PC-3 (cell line): ENCODE data around the gene TSPAN32.

ENCODE experiments used
- EZH2 ChIP-seq: fragments of 300-600 bp; sonication (generic); IDR thresholded peaks from one replicate; pipeline ENCODE4 v1.6.1; 2017; ENCODE audit warnings: antibody characterized with exemption, mild to moderate bottlenecking, low read length; ENCODE audit not compliant: unreplicated experiment
- TF ChIP-seq, protein P1 (sequence below): fragments of 300-600 bp; sonication (generic); conservative IDR thresholded peaks from 2 replicates; pipeline ENCODE4 v1.5.1; 2017; ENCODE audit warnings: antibody characterized with exemption, low read depth, mild to moderate bottlenecking, low read length

- TF ChIP-seq, protein P1, sequence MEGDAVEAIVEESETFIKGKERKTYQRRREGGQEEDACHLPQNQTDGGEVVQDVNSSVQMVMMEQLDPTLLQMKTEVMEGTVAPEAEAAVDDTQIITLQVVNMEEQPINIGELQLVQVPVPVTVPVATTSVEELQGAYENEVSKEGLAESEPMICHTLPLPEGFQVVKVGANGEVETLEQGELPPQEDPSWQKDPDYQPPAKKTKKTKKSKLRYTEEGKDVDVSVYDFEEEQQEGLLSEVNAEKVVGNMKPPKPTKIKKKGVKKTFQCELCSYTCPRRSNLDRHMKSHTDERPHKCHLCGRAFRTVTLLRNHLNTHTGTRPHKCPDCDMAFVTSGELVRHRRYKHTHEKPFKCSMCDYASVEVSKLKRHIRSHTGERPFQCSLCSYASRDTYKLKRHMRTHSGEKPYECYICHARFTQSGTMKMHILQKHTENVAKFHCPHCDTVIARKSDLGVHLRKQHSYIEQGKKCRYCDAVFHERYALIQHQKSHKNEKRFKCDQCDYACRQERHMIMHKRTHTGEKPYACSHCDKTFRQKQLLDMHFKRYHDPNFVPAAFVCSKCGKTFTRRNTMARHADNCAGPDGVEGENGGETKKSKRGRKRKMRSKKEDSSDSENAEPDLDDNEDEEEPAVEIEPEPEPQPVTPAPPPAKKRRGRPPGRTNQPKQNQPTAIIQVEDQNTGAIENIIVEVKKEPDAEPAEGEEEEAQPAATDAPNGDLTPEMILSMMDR, result no peak
- no peak for TF ChIP-seq EZH2
These were observed 45.6 kb downstream of the TSPAN32 start for GRCh38 chr11:2347308-2347830.
